Fibroblast of skin of right biceps (primary cell): ENCODE data around the gene AGPAT3.
"Not testable (repeated sequence)": the region's sequence is repeated elsewhere in the genome, so short reads cannot be mapped to it uniquely, and the experiment has no call there.

Source experiments
- DNase-seq: peaks from one replicate; pipeline ENCODE4 v3.0.0-alpha.2; 2013

AGPAT3 gene

DNA sequence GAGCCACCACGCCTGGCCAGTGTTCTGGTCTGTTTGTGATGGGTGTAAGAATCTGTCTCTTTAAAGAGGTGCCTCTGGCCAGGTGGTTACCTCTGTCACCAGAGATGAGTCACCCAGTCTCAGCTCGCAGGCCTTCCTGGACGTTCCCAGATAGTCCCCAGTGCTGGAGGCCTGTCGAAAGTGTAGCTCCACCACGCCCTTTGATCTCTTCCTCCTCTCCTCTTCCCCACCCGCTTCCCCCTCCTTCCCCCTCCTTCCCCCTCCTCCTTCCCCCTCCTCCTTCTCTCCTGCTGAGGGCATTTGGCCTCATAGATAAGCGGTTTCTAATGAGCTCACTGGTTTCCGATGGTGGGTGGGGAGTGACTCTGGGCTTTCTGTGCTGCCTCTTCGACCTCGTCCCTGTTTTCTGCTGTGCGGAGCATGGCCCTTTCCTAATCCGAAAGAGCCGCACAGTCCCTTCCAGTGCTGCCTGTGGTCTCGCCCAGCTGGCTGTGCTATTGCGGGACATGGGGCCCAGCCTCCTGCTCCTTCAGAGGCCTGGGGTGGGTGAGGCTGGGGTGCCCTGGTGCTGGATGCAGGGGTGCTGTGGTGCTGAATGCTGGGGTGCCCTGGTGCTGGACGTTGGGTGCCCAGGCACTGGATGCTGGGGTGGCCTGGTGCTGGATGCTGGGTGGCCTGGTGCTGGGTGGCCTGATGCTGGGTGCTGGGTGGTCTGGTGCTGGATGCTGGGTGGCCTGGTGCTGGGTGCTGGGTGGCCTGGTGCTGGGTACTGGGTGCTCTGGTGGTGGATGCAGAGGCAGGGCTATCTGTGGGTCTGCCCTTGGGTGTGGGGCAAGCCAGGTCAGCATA lies 19.2 kb downstream of the AGPAT3 start:
- no peak for DNase-seq

GRCh38 chr21:43884861-43885417 lies 19.9 kb downstream of the AGPAT3 start:
- DNase-seq: no peak

GRCh38 chr21:43885721-43886120 lies 20.7 kb downstream of the AGPAT3 start:
- DNase-seq: no peak

- DNase-seq: no peak
These were observed 21.5 kb downstream of the AGPAT3 start for GRCh38 chr21:43886565-43886964.

- DNase-seq: no peak
These were observed 24.0 kb downstream of the AGPAT3 start for GRCh38 chr21:43889069-43889468.

DNA sequence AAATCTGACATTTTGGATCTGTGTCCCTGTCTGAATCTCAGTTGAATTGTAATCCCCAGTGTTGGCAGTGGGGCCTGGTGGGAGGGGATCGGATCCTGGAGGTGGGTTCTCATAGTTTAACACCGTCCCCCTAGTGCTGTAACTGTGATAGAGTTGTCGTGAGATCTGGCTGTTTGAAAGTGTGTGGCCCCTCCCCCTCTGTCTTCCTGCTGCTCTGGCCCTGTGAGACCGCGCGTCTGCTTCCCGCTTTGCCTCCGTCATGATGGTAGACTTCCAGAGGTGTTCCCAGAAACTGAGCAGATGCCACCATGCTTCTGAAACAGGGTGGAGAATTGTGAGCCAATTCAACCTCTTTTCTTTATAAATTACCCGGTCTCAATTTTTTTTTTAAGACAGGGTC lies 25.0 kb downstream of the AGPAT3 start:
- no peak for DNase-seq

DNA sequence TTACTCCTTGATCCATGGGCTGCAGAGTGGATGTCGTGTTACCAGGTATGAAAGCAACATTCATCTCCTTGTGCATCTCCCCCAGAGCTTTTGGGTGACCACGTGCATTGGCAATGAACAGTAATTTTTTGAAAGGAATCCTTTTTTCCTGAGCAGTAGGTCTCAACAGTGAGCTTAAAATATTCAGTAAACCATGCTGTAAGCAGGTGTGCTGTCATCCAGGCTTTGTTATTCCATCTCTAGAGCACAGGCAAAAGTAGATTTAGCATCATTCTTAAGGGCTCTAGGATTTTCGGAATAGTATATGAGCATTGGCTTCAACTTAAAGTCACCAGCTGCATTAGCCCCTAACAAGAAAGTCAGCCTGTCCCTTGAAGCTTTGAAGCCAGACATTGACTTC lies 27.3 kb downstream of the AGPAT3 start:
- DNase-seq: no peak

DNA sequence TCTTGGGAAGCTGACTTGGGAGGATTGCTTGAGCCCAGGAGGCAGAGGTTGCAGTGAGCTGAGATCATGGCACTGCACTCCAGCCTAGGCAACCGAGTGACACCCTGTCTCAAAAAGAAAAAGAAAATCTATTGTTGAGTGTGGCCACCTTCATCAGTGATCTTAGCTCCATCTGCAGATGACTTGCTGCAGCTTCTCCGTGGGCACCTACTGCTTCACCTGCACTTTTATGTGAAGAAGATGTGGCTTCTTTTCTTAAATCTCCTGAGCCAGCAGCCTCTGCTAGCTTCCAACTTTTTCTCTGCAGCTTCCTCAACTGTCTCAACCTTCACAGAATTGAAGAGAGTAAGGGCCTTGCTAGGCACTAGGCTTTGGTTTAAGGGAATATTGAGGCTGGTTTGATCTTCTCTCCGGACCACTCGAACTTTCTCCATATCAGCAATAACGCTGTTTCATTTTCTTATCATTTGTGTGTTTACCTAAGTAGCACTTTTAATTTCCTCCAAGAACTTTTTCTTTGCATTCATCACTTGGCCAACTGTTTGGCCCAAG lies 28.0 kb downstream of the AGPAT3 start:
- DNase-seq: no peak

DNA sequence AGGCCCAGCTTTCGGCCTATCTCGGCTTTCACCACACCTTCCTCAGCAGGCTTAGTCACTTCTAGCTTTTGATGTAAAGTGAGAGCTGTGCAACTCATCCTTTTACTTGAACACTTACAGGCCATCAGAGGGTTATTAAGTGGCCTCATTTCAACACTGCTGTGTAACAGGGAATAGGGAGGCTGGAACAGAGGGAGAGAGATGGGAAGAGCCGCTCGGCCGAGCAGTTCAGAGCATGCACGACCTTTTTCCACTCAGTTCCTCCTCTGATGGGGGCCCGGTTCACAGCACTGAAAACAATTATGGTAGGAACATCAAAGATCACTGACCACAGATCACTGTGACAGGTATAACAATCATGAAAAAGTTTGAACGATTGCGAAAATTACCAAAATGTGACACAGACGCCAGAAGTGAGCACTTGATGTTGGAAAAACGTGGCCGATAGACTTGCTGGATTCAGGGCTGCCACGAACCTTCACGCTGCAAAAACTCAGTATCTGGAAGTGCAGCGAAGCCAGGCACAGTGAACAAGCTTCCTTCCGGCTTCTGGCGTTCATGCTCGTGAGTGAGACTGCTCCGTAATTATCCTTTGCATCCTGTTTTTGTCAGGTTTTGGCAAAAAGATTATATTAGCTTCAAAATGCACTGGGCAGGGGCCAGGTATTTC lies 28.6 kb downstream of the AGPAT3 start:
- DNase-seq: no peak

DNA sequence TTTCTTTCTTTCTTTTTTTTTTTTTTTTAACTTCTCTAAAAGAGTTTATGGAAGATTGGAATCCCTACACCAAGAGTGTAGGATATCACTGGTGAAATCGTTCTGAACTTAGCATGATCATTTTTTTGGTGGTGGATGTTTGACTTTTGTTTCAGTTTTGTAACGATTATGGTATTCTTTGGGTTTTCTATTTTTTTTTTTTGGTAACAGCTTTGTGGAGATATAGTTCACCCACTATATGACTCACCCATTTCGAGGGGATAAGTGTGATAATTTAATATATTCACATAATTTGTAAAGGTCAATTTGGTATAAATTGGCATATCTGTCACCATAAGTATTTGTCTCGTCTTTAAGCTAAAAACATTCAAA lies 29.2 kb downstream of the AGPAT3 start:
- DNase-seq: no peak

DNA sequence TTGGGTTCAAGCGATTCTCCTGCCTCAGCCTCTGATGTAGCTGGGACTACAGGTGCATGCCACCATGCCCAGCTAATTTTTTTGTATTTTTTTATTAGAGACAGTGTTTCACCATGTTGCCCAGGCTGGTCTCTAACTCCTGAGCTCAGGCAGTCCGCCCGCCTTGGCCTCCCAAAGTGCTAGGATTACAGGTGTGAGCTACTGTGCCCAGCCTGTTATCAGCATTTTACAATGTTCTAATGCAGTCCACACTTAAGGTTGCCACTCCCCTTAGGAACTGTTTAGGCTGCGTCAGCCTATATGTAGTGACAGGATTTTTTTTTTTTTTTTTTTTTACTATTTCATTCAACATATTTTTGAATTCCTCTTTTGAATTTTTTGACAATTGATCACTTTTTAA lies 30.2 kb downstream of the AGPAT3 start:
- DNase-seq: no peak

DNA sequence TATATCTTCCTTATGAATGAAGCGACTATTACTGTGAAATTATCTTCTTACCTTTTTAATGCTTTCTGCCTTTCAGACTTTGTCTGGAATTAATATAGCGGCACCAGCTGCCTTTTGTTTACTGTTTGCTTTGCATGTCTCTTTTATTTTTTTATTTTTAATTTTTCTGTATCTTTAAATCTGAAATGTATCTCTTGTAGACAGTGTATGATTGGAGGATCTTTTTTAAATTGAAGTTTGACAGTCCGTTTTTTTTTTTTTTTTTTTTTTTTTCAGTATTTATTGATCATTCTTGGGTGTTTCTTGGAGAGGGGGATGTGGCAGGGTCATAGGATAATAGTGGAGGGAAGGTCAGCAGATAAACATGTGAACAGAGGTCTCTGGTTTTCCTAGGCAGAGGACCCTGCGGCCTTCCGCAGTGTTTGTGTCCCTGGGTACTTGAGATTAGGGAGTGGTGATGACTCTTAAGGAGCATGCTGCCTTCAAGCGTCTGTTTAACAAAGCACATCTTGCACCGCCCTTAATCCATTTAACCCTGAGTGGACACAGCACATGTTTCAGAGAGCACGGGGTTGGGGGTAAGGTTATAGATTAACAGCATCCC lies 31.8 kb downstream of the AGPAT3 start:
- DNase-seq: not testable (repeated sequence)

GRCh38 chr21:43899307-43900077 lies 34.5 kb downstream of the AGPAT3 start:
- DNase-seq: no peak

DNA sequence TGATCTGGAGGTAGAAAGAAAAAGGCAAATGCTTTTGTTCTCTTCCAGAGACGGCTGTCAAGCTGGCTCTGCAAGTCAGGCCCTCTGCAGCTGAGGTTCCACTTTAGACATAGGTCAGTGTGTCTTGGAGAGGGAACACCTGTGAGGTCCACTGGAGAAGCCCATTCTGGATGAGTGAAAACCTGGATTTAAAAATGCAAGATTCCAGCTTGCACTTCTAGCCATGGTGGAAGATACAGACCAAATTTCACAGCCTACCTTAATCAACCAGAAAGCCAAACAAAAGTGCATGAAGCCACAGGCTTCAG lies 35.0 kb downstream of the AGPAT3 start:
- no peak for DNase-seq

GRCh38 chr21:43900690-43901089 lies 35.7 kb downstream of the AGPAT3 start:
- DNase-seq: no peak

DNA sequence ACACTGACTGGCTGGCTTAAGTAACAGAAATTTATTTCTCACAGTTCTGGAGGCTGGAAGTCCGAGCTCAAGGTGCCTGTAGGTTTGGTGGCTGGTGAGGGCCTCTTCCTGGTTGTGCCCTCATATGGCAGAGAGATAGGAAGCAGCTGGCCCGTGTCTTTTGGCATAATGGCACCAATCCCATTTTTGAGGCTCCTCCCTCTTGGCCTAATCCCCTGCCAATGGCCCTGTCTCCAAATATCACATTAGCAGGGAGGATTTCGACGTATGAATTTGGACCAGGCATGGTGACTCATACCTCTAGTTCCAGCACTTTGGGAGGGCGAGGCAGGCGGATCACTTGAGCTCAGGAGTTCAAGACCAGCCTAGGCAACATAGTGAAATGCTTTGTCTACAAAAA lies 37.4 kb downstream of the AGPAT3 start:
- peak; percentile 10 for DNase-seq

DNA sequence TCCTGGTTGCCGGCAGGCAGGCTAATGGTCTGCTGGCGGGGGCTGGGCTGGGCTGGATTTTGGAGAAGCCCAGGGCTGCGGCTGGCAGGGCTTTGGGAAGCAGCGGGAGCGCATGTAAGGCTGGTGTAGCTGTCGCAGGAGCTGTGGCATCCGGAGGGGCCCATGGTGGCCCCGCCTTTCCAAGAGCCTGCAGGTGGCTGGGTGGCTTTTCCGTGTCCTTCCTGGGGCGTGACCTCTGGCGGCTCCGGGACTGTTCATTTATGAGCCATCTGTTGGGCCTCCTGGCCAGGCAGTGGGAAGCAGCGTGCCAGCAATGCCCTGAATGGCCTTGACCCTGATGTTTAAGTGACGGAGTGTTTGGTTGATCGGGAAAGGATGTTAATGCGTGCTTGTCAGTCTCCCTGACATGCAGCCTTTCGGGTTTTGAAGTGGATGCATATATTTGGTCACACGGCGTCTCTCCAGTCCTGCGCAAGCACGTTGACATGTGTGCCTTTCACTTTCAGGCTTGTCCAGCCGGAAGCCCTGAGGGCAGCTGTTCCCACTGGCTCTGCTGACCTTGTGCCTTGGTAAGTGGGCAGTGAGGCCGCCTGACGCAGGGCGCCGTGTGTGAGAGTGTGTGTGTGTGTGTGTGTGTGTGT lies 38.5 kb downstream of the AGPAT3 start:
- DNase-seq: no peak

DNA sequence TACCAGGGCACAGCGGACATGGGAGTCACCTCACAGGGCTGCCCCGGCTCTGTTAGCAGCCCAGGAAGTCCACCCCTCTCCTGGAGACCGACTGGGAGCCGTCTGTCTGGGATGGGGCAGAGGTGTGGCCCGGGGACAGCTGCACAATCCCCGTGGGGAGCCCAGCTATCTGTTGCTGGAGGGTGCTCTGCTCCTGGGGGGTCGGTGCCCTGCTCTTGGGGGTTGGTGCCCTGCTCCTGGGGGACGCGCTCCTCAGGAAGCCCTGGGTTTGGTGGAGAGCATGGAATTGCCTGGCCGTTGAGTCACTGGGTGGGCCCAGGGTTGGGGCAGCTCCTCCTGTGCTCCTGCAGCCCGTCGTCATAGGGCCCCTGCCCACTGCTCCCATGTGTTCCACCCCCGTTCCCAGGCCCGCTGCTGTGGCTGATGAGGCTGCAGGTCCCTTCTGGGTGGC lies 39.3 kb downstream of the AGPAT3 start:
- DNase-seq: no peak

DNA sequence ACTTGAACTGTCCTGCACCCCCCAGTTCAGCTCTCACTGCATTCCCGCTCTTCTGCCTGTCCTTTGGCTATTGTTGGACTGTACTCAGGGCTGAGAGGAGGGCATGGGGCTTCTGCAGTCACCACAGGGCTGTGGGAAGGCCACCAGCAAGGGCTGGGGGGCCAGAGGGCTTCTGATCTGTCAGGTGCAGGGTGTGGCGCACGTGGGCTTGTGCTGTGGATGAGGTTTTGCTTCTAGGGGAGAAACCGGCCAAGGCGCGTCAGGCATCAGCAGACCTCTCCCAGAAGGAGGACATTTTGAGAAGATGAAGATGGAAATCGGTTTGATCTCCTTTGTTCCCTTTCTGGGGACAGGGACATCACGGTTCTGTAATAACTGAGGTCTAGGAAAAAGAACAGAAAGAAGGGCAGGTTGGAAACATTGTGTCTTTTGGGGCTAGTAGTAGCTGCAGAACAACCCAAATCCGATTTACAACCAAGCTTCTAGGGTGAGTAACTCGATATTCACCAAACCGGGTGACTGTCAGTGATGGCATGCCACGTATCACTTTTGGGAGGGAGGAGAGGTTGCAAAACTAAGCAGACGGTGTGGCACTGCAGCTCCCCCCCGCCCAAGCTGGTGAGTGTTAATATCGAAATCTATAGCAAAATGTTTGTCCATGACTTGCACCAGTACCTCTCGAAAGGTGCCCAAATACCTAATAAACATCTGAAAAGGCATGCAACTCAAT lies 40.9 kb downstream of the AGPAT3 start:
- DNase-seq: no peak

GRCh38 chr21:43906585-43907370 lies 41.8 kb downstream of the AGPAT3 start:
- DNase-seq: no peak

GRCh38 chr21:43907751-43908150 lies 42.7 kb downstream of the AGPAT3 start:
- no peak for DNase-seq
